H9 (cell line): ENCODE data around the gene ZNF358. TPM values are rescaled to one million over a fixed set of nuclear protein-coding genes. Genes with fewer than 3 reads are reported as not detected.

Experiments used
- DNase-seq: peaks from one replicate; pipeline ENCODE4 v3.0.0-alpha.2; 2017
- H2AFZ ChIP-seq: one replicate; pipeline ENCODE4 v1.6.1; 2013; ENCODE audit warnings: mild to moderate bottlenecking, low read length, control low read depth, moderate library complexity
- H2AK5ac ChIP-seq: 2 replicates; pipeline ENCODE4 v1.6.1; 2013; ENCODE audit warnings: low read length, control low read depth, mixed read lengths; ENCODE audit not compliant: insufficient read length
- H2BK120ac ChIP-seq: one replicate; pipeline ENCODE4 v1.6.1; 2013; ENCODE audit warnings: low read depth, mild to moderate bottlenecking, low read length, control low read depth, inconsistent platforms; ENCODE audit not compliant: poor library complexity, severe bottlenecking
- H2BK12ac ChIP-seq: 2 replicates; pipeline ENCODE4 v1.6.1; 2013; ENCODE audit warnings: low read length, control low read depth, mixed read lengths, low read depth; ENCODE audit not compliant: insufficient read length
- H2BK15ac ChIP-seq: 2 replicates; pipeline ENCODE4 v1.6.1; 2013; ENCODE audit warnings: low read depth, low read length, control low read depth
- H2BK20ac ChIP-seq: one replicate; pipeline ENCODE4 v1.6.1; 2013; ENCODE audit warnings: low read depth, mild to moderate bottlenecking, low read length, control low read depth, inconsistent platforms; ENCODE audit not compliant: poor library complexity, severe bottlenecking
- H2BK5ac ChIP-seq: 2 replicates; pipeline ENCODE4 v1.6.1; 2013; ENCODE audit warnings: low read length, control low read depth, mixed read lengths; ENCODE audit not compliant: insufficient read length
- H3K14ac ChIP-seq: 2 replicates; pipeline ENCODE4 v1.6.1; 2013; ENCODE audit warnings: low read length, control low read depth; ENCODE audit not compliant: insufficient read depth
- H3K18ac ChIP-seq: 2 replicates; pipeline ENCODE4 v1.6.1; 2013; ENCODE audit warnings: low read depth, mild to moderate bottlenecking, mixed read lengths, low read length, control low read depth; ENCODE audit not compliant: insufficient read length
- H3K23ac ChIP-seq: 2 replicates; pipeline ENCODE4 v1.6.1; 2013; ENCODE audit warnings: low read length, control low read depth, mixed read lengths, low read depth; ENCODE audit not compliant: insufficient read length
- H3K23me2 ChIP-seq: 2 replicates; pipeline ENCODE4 v1.6.1; 2013; ENCODE audit warnings: low read depth, mild to moderate bottlenecking, mixed read lengths, low read length, control low read depth; ENCODE audit not compliant: insufficient read length, poor library complexity, severe bottlenecking
- H3K27ac ChIP-seq: 2 replicates; pipeline ENCODE4 v1.5.1; 2013; ENCODE audit warnings: low read length, control low read depth, mixed read lengths, low read depth; ENCODE audit not compliant: insufficient read length
- H3K27me3 ChIP-seq: 2 replicates; pipeline ENCODE4 v1.6.1; 2013; ENCODE audit warnings: low read length, control low read depth, inconsistent platforms; ENCODE audit not compliant: insufficient read depth
- H3K4ac ChIP-seq: 2 replicates; pipeline ENCODE4 v1.6.1; 2013; ENCODE audit warnings: low read depth, mild to moderate bottlenecking, control low read depth, inconsistent platforms, low read length, moderate library complexity
- H3K4me1 ChIP-seq: 2 replicates; pipeline ENCODE4 v1.6.1; 2013; ENCODE audit warnings: low read length, control low read depth, inconsistent platforms; ENCODE audit not compliant: insufficient read depth
- H3K4me2 ChIP-seq: 2 replicates; pipeline ENCODE4 v1.6.1; 2013; ENCODE audit warnings: low read length, control low read depth, mixed read lengths; ENCODE audit not compliant: insufficient read length, insufficient read depth
- H3K56ac ChIP-seq: 2 replicates; pipeline ENCODE4 v1.6.1; 2013; ENCODE audit warnings: low read depth, mild to moderate bottlenecking, mixed read lengths, low read length, control low read depth; ENCODE audit not compliant: insufficient read length
- H3K79me1 ChIP-seq: 2 replicates; pipeline ENCODE4 v1.6.1; 2013; ENCODE audit warnings: low read depth, mild to moderate bottlenecking, moderate library complexity, low read length, control low read depth, inconsistent platforms; ENCODE audit not compliant: insufficient read depth, poor library complexity, severe bottlenecking
- H3K79me2 ChIP-seq: 2 replicates; pipeline ENCODE4 v1.6.1; 2013; ENCODE audit warnings: low read length, control low read depth, inconsistent platforms; ENCODE audit not compliant: insufficient read depth
- H3K9ac ChIP-seq: 2 replicates; pipeline ENCODE4 v1.6.1; 2013; ENCODE audit warnings: low read length, control low read depth, mixed read lengths; ENCODE audit not compliant: insufficient read length; ENCODE audit errors: extremely low read depth
- H3K9me3 ChIP-seq: one replicate; pipeline ENCODE4 v1.6.1; 2013; ENCODE audit warnings: low read depth, low read length, inconsistent platforms; ENCODE audit not compliant: control insufficient read depth
- H3T11ph ChIP-seq: one replicate; pipeline ENCODE4 v1.6.1; 2013; ENCODE audit warnings: mild to moderate bottlenecking, low read length, control low read depth, inconsistent platforms
- H4K20me1 ChIP-seq: one replicate; pipeline ENCODE4 v1.6.1; 2013; ENCODE audit not compliant: control insufficient read depth, insufficient read length, insufficient read depth
- H4K5ac ChIP-seq: 2 replicates; pipeline ENCODE4 v1.6.1; 2013; ENCODE audit warnings: low read depth, mild to moderate bottlenecking, mixed read lengths, low read length, control low read depth; ENCODE audit not compliant: insufficient read length
- H4K8ac ChIP-seq: replicated peaks from 2 replicates; pipeline ENCODE4 v1.6.1; 2013; ENCODE audit warnings: low read length, control low read depth, mixed read lengths, low read depth; ENCODE audit not compliant: insufficient read length
- H4K91ac ChIP-seq: 2 replicates; pipeline ENCODE4 v1.6.1; 2013; ENCODE audit warnings: low read depth, mild to moderate bottlenecking, moderate library complexity, mixed read lengths, low read length, control low read depth; ENCODE audit not compliant: insufficient read length
- H3K27ac Mint-ChIP-seq, 3 experiments: 2 replicates in 2 of 3; 3 replicates in 1 of 3; pipeline ENCODE4 v1.8.0; 2020 to 2021; ENCODE audit warnings: mixed read lengths in 3 of 3, mild to moderate bottlenecking in 1 of 3, moderate library complexity in 1 of 3
- H3K27me3 Mint-ChIP-seq: 2 replicates; pipeline ENCODE4 v1.8.0; 2021; ENCODE audit warnings: low read depth, mild to moderate bottlenecking, moderate library complexity, mixed read lengths
- H3K36me3 Mint-ChIP-seq, 3 experiments: 2 replicates in 2 of 3; 3 replicates in 1 of 3; pipeline ENCODE4 v1.8.0; 2020 to 2021; ENCODE audit warnings: low read depth in 3 of 3, mixed read lengths in 3 of 3; ENCODE audit not compliant: insufficient read depth in 1 of 3
- H3K4me1 Mint-ChIP-seq, 2 experiments: 2 replicates each; pipeline ENCODE4 v1.8.0; 2020; ENCODE audit warnings: mixed read lengths in 2 of 2
- H3K4me3 Mint-ChIP-seq, 2 experiments: 2 replicates in 1 of 2; 3 replicates in 1 of 2; pipeline ENCODE4 v1.8.0; 2020 to 2021; ENCODE audit warnings: mild to moderate bottlenecking in 2 of 2, mixed read lengths in 2 of 2, moderate library complexity in 1 of 2
- H3K9me3 Mint-ChIP-seq, 2 experiments: 2 replicates in 1 of 2; 3 replicates in 1 of 2; pipeline ENCODE4 v1.8.0; 2020; ENCODE audit warnings: mild to moderate bottlenecking in 2 of 2, mixed read lengths in 2 of 2, moderate library complexity in 1 of 2
- CTCF ChIP-seq: fragments of 200-600 bp; sonication (generic); conservative IDR thresholded peaks from 3 replicates; pipeline ENCODE4 v1.8.0; 2021; ENCODE audit warnings: antibody characterized with exemption, mild to moderate bottlenecking
- WGBS: extraction: QIAGEN DNeasy Blood & Tissue Kit; methylation state at CpG from one replicate; pipeline ENCODE4 v1.1.7; 2013; ENCODE audit warnings: missing lambda C conversion rate, low lambda C conversion rate, mixed read lengths; ENCODE audit not compliant: insufficient read length; ENCODE audit errors: extremely low coverage; 5-methylcytosine and 5-hydroxymethylcytosine counted together
- total RNA-seq: library from RNA; stranded (reverse); gene quantifications from 2 replicates; pipeline ENCODE4 v1.2.1, GENCODE V29; 2021

ZNF358 gene
- total RNA-seq, 1 experiment from 2014 or later: 40.5 TPM

GRCh38 chr19:7529246-7529600, 13.3 kb downstream of the ZNF358 start:
- Histone ChIP-seq H3K9me3 (no peaks in the 10 kb centered on the region), H4K91ac (no peak overlapping the region), H2BK5ac (no peak overlapping the region), H3K56ac (no peak overlapping the region), H3K4me1 (peaks cover 2% of the 10 kb centered on the region; the same call in 1 of the 2 replicates), H4K5ac (no peak overlapping the region), H3K23ac (no peak overlapping the region), H3K79me2 (no peaks in the 10 kb centered on the region), H2BK12ac (no peak overlapping the region), H3K18ac (no peak overlapping the region), H2BK120ac (no peak overlapping the region), H3K14ac (no peak overlapping the region), H4K8ac (no peak overlapping the region), H3K27ac (no peak overlapping the region), H3K4me2 (no peak overlapping the region), H3T11ph (no peak overlapping the region), H3K9ac (no peak overlapping the region), H4K20me1 (no peaks in the 10 kb centered on the region), H3K4ac (no peak overlapping the region), H2AK5ac (no peak overlapping the region), H3K23me2 (peaks cover 5% of the 10 kb centered on the region), H3K79me1 (no peaks in the 10 kb centered on the region), H2BK15ac (no peak overlapping the region), H2AFZ (no peak overlapping the region), H2BK20ac (no peak overlapping the region), H3K27me3 (no peaks in the 10 kb centered on the region)
- Mint-ChIP-seq H3K4me3 (no peak overlapping the region), H3K27ac (0 out of 7 replicates have a peak overlapping the region, but pooled peaks of 1 of the 3 experiments have one; percentile 5), H3K36me3 (peaks cover 4 to 26% (median 24%) of the 10 kb centered on the region in 3 experiments; a peak in 6 of 7 replicates), H3K9me3 (no peaks in the 10 kb centered on the region), H3K27me3 (no peaks in the 10 kb centered on the region), H3K4me1 (peaks cover 0 to 2% of the 10 kb centered on the region in 2 experiments; a peak in 1 of 4 replicates)
- DNase-seq: no peak
- WGBS: no CpG with 5 or more reads among the region's 15 CpGs
- no peak for TF ChIP-seq CTCF
